Caco-2 (cell line): ENCODE measurements around the gene ZNF823. TPM values are rescaled to one million over a fixed set of nuclear protein-coding genes. Genes with fewer than 3 reads are reported as not detected.

Experiments used
- BruUV-seq: library from RNA; stranded (reverse); fragments of 400-500 nt; replicated peaks from 2 replicates; lab custom pipeline; 2021; lab: Mats Ljungman, UMichigan
- CTCF ChIA-PET: fragments of 300-600 bp; sonication (Branson Sonifier 250); formaldehyde crosslinking; loops from one replicate; lab custom pipeline; 2022; ENCODE audit warnings: antibody characterized with exemption; lab: Charles Lee
- POLR2A ChIA-PET: fragments of 300-600 bp; sonication (Branson Sonifier 250); formaldehyde crosslinking; loops from one replicate; lab custom pipeline; 2022; ENCODE audit warnings: antibody characterized with exemption; lab: Charles Lee
- DNase-seq, 2 experiments: peaks; one replicate each; pipeline versions ENCODE4 v3.0.0 to v3.0.0-alpha.2; 2020 to 2022
- H3K27me3 ChIP-seq: replicated peaks from 2 replicates; pipeline ENCODE4 v1.6.0; 2011; ENCODE audit warnings: low read length; ENCODE audit not compliant: control insufficient read depth, insufficient read depth
- H3K36me3 ChIP-seq: 2 replicates; pipeline ENCODE4 v1.5.1; 2011; ENCODE audit warnings: low read length; ENCODE audit not compliant: control insufficient read depth, insufficient read depth
- H3K4me1 ChIP-seq: fragments of 250-450 bp; sonication (Bioruptor Pico); 2 replicates; pipeline ENCODE4 v1.5.1; 2020; ENCODE audit warnings: mild to moderate bottlenecking
- H3K4me3 ChIP-seq: 2 replicates; pipeline ENCODE4 v1.5.1; 2011; ENCODE audit warnings: low read depth, mild to moderate bottlenecking, control low read depth, low read length
- H3K9me3 ChIP-seq: fragments of 250-450 bp; sonication (Bioruptor Pico); 2 replicates; pipeline ENCODE4 v1.5.1; 2020; ENCODE audit warnings: mild to moderate bottlenecking, moderate library complexity
- H3K27ac Mint-ChIP-seq: one replicate; pipeline ENCODE4 v1.8.0; 2022; ENCODE audit warnings: mixed read lengths; ENCODE audit not compliant: unreplicated experiment
- H3K27me3 Mint-ChIP-seq: one replicate; pipeline ENCODE4 v1.8.0; 2022; ENCODE audit warnings: mixed read lengths; ENCODE audit not compliant: insufficient read depth, unreplicated experiment
- H3K36me3 Mint-ChIP-seq: one replicate; pipeline ENCODE4 v1.8.0; 2022; ENCODE audit warnings: mild to moderate bottlenecking, mixed read lengths; ENCODE audit not compliant: insufficient read depth, unreplicated experiment
- H3K4me1 Mint-ChIP-seq: one replicate; pipeline ENCODE4 v1.8.0; 2022; ENCODE audit warnings: low read depth, mixed read lengths; ENCODE audit not compliant: unreplicated experiment
- H3K4me3 Mint-ChIP-seq: one replicate; pipeline ENCODE4 v1.8.0; 2022; ENCODE audit warnings: mild to moderate bottlenecking, moderate library complexity, mixed read lengths; ENCODE audit not compliant: unreplicated experiment
- H3K9me3 Mint-ChIP-seq: one replicate; pipeline ENCODE4 v1.8.0; 2022; ENCODE audit warnings: mixed read lengths; ENCODE audit not compliant: unreplicated experiment
- CTCF ChIP-seq, 2 experiments: fragments of 200-600 bp in 1 of 2; IDR thresholded peaks; 1 replicate in 1 of 2; 2 replicates in 1 of 2; pipeline versions ENCODE4 v1.5.1 to v1.8.0; 2011 to 2022; ENCODE audit warnings: antibody characterized with exemption in 1 of 2, control low read depth in 1 of 2, inconsistent platforms in 1 of 2, low read depth in 1 of 2, low read length in 1 of 2, mild to moderate bottlenecking in 1 of 2, moderate library complexity in 1 of 2; ENCODE audit not compliant: insufficient read depth in 1 of 2, severe bottlenecking in 1 of 2, unreplicated experiment in 1 of 2
- intact Hi-C: fragments of 100-400 bp; cut with micrococcal nuclease; formaldehyde crosslinking; loops from one replicate; pipeline ENCODE4 v1.10.0; 2022; ENCODE audit not compliant: unreplicated experiment
- total RNA-seq: library from RNA; stranded (reverse); gene quantifications from 2 replicates; pipeline ENCODE4 v1.2.3, GENCODE V29; 2022

Gene ZNF823
- total RNA-seq, 1 experiment from 2014 or later, result 12.1 TPM

DNA sequence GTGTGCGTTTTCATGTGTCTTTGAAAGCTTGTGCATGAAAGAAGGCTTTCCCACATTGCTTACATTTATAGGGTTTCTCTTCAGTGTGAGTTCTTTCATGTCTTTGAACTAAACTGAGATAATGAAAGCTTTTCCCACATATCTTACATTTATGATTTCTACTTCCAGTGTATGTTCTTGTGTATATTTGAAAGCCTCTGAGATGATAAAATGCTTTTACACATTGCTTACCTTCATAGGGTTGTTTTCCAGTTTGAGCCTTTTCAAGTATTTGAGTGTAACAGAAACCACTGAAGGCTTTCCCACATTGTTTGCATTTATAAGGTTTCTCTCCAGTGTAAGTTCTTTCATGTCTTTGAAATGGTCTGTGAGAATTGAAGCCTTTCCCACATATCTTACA lies 18.2 kb upstream of the ZNF823 start:
- no peak for DNase-seq
- no peak overlapping the region for H3K27ac Mint-ChIP-seq
- CTCF ChIA-PET, result no interaction called here
- peaks cover 2% of the 10 kb centered on the region for H3K27me3 Mint-ChIP-seq
- H3K4me1 ChIP-seq, result no peaks in the 10 kb centered on the region
- intact Hi-C loops, result no loop called here
- no peaks in the 10 kb centered on the region for H3K27me3 ChIP-seq
- H3K9me3 ChIP-seq, result peaks cover 7% of the 10 kb centered on the region; the same call in 1 of the 2 replicates
- peaks cover 26% of the 10 kb centered on the region for H3K9me3 Mint-ChIP-seq
- no TSS peak for BruUV-seq
- no peak overlapping the region for H3K4me3 Mint-ChIP-seq
- no peaks in the 10 kb centered on the region for H3K4me1 Mint-ChIP-seq
- H3K36me3 Mint-ChIP-seq, result no peaks in the 10 kb centered on the region
- no peak overlapping the region for H3K4me3 ChIP-seq
- no peaks in the 10 kb centered on the region for H3K36me3 ChIP-seq
- POLR2A ChIA-PET, result no interaction called here
- no peak for TF ChIP-seq CTCF (IDR thresholded peaks at IDR 0.05; ENCODE audit: insufficient read depth in 1 of 2, low read depth in 1 of 2, low read length in 1 of 2, severe bottlenecking in 1 of 2, unreplicated experiment in 1 of 2)

GRCh38 chr19:11754663-11755062 lies 15.9 kb upstream of the ZNF823 start:
- ChIA-PET CTCF (no interaction called here), POLR2A (no interaction called here)
- BruUV-seq, result no TSS peak
- DNase-seq, result no peak
- H3K9me3 Mint-ChIP-seq, result peaks cover 41% of the 10 kb centered on the region
- Histone ChIP-seq H3K36me3 (no peaks in the 10 kb centered on the region), H3K4me3 (no peak overlapping the region), H3K27me3 (no peaks in the 10 kb centered on the region), H3K9me3 (peaks cover 15% of the 10 kb centered on the region; the same call in 1 of the 2 replicates), H3K4me1 (no peaks in the 10 kb centered on the region)
- peaks cover 2% of the 10 kb centered on the region for H3K27me3 Mint-ChIP-seq
- no peaks in the 10 kb centered on the region for H3K4me1 Mint-ChIP-seq
- no peaks in the 10 kb centered on the region for H3K36me3 Mint-ChIP-seq
- no peak overlapping the region for H3K4me3 Mint-ChIP-seq
- H3K27ac Mint-ChIP-seq, result no peak overlapping the region
- TF ChIP-seq CTCF (IDR thresholded peaks at IDR 0.05; ENCODE audit: insufficient read depth in 1 of 2, low read depth in 1 of 2, low read length in 1 of 2, severe bottlenecking in 1 of 2, unreplicated experiment in 1 of 2), result no peak
- intact Hi-C loops, result no loop called here

DNA sequence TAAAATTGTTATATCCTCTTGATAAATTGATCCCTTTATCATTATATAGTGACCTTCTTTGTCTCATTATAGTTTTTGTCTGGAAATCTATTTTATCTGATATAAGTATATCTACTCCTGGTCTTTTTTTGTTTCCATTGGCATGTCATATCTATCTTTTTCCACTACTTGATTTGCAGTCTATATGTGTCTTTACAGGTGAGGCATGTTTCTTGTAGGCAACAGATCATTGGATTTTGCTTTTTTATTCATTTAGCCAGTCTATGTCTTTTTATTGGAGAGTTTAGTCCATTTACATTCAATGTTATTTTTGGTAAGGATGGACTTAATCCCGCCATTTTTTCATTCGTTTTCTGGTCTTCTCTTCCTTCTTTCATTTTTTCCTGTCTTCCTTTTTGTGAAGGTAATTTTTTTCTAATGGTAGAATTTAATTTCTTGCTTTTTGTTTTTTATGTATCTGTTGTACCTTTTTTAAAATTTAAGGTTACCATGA lies 13.5 kb upstream of the ZNF823 start:
- H3K9me3 Mint-ChIP-seq, result peaks cover 44% of the 10 kb centered on the region
- H3K27me3 Mint-ChIP-seq, result peaks cover 2% of the 10 kb centered on the region
- ChIA-PET POLR2A (no interaction called here), CTCF (no interaction called here)
- Histone ChIP-seq H3K9me3 (peaks cover 19% of the 10 kb centered on the region; the same call in 1 of the 2 replicates), H3K4me3 (no peak overlapping the region), H3K27me3 (no peaks in the 10 kb centered on the region), H3K4me1 (no peaks in the 10 kb centered on the region), H3K36me3 (no peaks in the 10 kb centered on the region)
- BruUV-seq, result no TSS peak
- no peak for TF ChIP-seq CTCF (IDR thresholded peaks at IDR 0.05; ENCODE audit: insufficient read depth in 1 of 2, low read depth in 1 of 2, low read length in 1 of 2, severe bottlenecking in 1 of 2, unreplicated experiment in 1 of 2)
- H3K4me1 Mint-ChIP-seq, result no peaks in the 10 kb centered on the region
- no peak overlapping the region for H3K4me3 Mint-ChIP-seq
- H3K36me3 Mint-ChIP-seq, result no peaks in the 10 kb centered on the region
- no peak overlapping the region for H3K27ac Mint-ChIP-seq
- DNase-seq, result no peak
- intact Hi-C loops, result no loop called here
